ENCODE measurements around the gene IRF2BPL. TPM values are rescaled to one million over a fixed set of nuclear protein-coding genes. Genes with fewer than 3 reads are reported as not detected.

IRF2BPL gene
- total and polyA plus RNA-seq, 4 experiments from 2014 or later, result 1.2 to 37.7 (median 20.2) TPM

GRCh38 chr14:77000340-77001270, 27.9 kb downstream of the IRF2BPL start:
- DNase-seq, result no peak
- Mint-ChIP-seq H3K9me3 (no peaks in the 10 kb centered on the region), H3K36me3 (no peaks in the 10 kb centered on the region), H3K4me1 (peaks cover 0 to 1% (median 0%) of the 10 kb centered on the region in 4 donors), H3K27me3 (no peaks in the 10 kb centered on the region), H3K27ac (peak overlapping the region in 1 of 7 donors; percentile 81), H3K4me3 (no peak overlapping the region)
- Histone ChIP-seq H3K36me3 (ENCODE audit: insufficient read depth, low read length) (no peaks in the 10 kb centered on the region), H3K27me3 (ENCODE audit: insufficient read depth, low read length) (no peaks in the 10 kb centered on the region), H3K4me1 (ENCODE audit: insufficient read depth, low read length) (no peaks in the 10 kb centered on the region), H3K27ac (ENCODE audit: low read depth, low read length) (no peak overlapping the region), H3K4me3 (ENCODE audit: low read length in 2 of 2) (no peak overlapping the region), H3K9me3 (ENCODE audit: control insufficient read depth in 1 of 2, low read length in 2 of 2) (no peaks in the 10 kb centered on the region)
- ChIA-PET POLR2A (ENCODE audit: partially characterized antibody) (no interaction called here), CTCF (ENCODE audit: partially characterized antibody) (interaction anchor here (1.6 to 1.9 kb wide), 2 partner anchors 11 to 87 kb away, joined by 3 to 5 read pairs; no protein-coding TSS in a partner anchor)
- intact Hi-C loops (cut with micrococcal nuclease), result no loop called here

- ChIA-PET CTCF (ENCODE audit: partially characterized antibody) (interaction anchor here (0.6 kb wide), 1 partner anchor 200 kb away, joined by 3 read pairs; no protein-coding TSS in a partner anchor), POLR2A (ENCODE audit: partially characterized antibody) (interaction anchor here (0.6 kb wide), 1 partner anchor 44 kb away, joined by 3 read pairs; no protein-coding TSS in a partner anchor)
- Histone ChIP-seq H3K36me3 (ENCODE audit: insufficient read depth, low read length) (no peaks in the 10 kb centered on the region), H3K4me3 (ENCODE audit: low read length in 2 of 2) (no peak overlapping the region), H3K27me3 (ENCODE audit: insufficient read depth, low read length) (no peaks in the 10 kb centered on the region), H3K4me1 (ENCODE audit: insufficient read depth, low read length) (no peaks in the 10 kb centered on the region), H3K27ac (ENCODE audit: low read depth, low read length) (no peak overlapping the region), H3K9me3 (ENCODE audit: control insufficient read depth in 1 of 2, low read length in 2 of 2) (no peaks in the 10 kb centered on the region)
- H3K9me3 Mint-ChIP-seq, result no peaks in the 10 kb centered on the region
- no peak for DNase-seq
- H3K4me1 Mint-ChIP-seq, result peaks cover 0 to 3% (median under 1%) of the 10 kb centered on the region in 4 donors
- H3K4me3 Mint-ChIP-seq, result no peak overlapping the region
- intact Hi-C loops (cut with micrococcal nuclease), result no loop called here
- H3K36me3 Mint-ChIP-seq, result no peaks in the 10 kb centered on the region
- no peaks in the 10 kb centered on the region for H3K27me3 Mint-ChIP-seq
- H3K27ac Mint-ChIP-seq, result no peak overlapping the region
Measured at GRCh38 chr14:76998910-76999309, 29.6 kb downstream of the IRF2BPL start.

- no peak overlapping the region for H3K27ac ChIP-seq (ENCODE audit: low read depth, low read length)
- no peaks in the 10 kb centered on the region for H3K36me3 ChIP-seq (ENCODE audit: insufficient read depth, low read length)
- DNase-seq, result no peak
- no peaks in the 10 kb centered on the region for H3K27me3 Mint-ChIP-seq
- no peaks in the 10 kb centered on the region for H3K9me3 ChIP-seq (ENCODE audit: control insufficient read depth in 1 of 2, low read length in 2 of 2)
- no peaks in the 10 kb centered on the region for H3K27me3 ChIP-seq (ENCODE audit: insufficient read depth, low read length)
- intact Hi-C loops (cut with micrococcal nuclease), result no loop called here
- no peak overlapping the region for H3K27ac Mint-ChIP-seq
- H3K4me3 Mint-ChIP-seq, result no peak overlapping the region
- peaks cover 0 to 3% (median under 1%) of the 10 kb centered on the region in 4 donors for H3K4me1 Mint-ChIP-seq
- no peaks in the 10 kb centered on the region for H3K4me1 ChIP-seq (ENCODE audit: insufficient read depth, low read length)
- H3K36me3 Mint-ChIP-seq, result no peaks in the 10 kb centered on the region
- ChIA-PET POLR2A (ENCODE audit: partially characterized antibody) (interaction anchor here (1.0 to 2.0 kb wide), 2 partner anchors 30 to 68 kb away, joined by 3 to 11 read pairs; partner anchors contain the start of gene IRF2BPL), CTCF (ENCODE audit: partially characterized antibody) (interaction anchor here (1.3 kb wide), 1 partner anchor 73 kb away, joined by 5 read pairs; no protein-coding TSS in a partner anchor)
- no peak overlapping the region for H3K4me3 ChIP-seq (ENCODE audit: low read length in 2 of 2)
- no peaks in the 10 kb centered on the region for H3K9me3 Mint-ChIP-seq
Measured at GRCh38 chr14:76997257-76997970, 31.1 kb downstream of the IRF2BPL start.

GRCh38 chr14:76996563-76997146, 31.9 kb downstream of the IRF2BPL start:
- Mint-ChIP-seq H3K36me3 (no peaks in the 10 kb centered on the region), H3K27ac (no peak overlapping the region), H3K4me3 (no peak overlapping the region), H3K4me1 (peaks cover 0 to 3% (median under 1%) of the 10 kb centered on the region in 4 donors), H3K27me3 (no peaks in the 10 kb centered on the region), H3K9me3 (no peaks in the 10 kb centered on the region)
- CTCF ChIA-PET (ENCODE audit: partially characterized antibody), result interaction anchor here (1.3 kb wide), 1 partner anchor 74 kb away, joined by 5 read pairs; no protein-coding TSS in a partner anchor
- intact Hi-C loops (cut with micrococcal nuclease), result no loop called here
- H3K4me3 ChIP-seq (ENCODE audit: low read length in 2 of 2), result no peak overlapping the region
- POLR2A ChIA-PET (ENCODE audit: partially characterized antibody), result interaction anchor here (1.0 to 2.0 kb wide), 2 partner anchors 31 to 67 kb away, joined by 3 to 11 read pairs; partner anchors contain the start of gene IRF2BPL
- H3K36me3 ChIP-seq (ENCODE audit: insufficient read depth, low read length), result no peaks in the 10 kb centered on the region
- no peak overlapping the region for H3K27ac ChIP-seq (ENCODE audit: low read depth, low read length)
- no peaks in the 10 kb centered on the region for H3K4me1 ChIP-seq (ENCODE audit: insufficient read depth, low read length)
- DNase-seq, result no peak
- H3K27me3 ChIP-seq (ENCODE audit: insufficient read depth, low read length), result no peaks in the 10 kb centered on the region
- no peaks in the 10 kb centered on the region for H3K9me3 ChIP-seq (ENCODE audit: control insufficient read depth in 1 of 2, low read length in 2 of 2)

GRCh38 chr14:76995279-76996035, 33.1 kb downstream of the IRF2BPL start:
- no peak overlapping the region for H3K27ac ChIP-seq (ENCODE audit: low read depth, low read length)
- ChIA-PET POLR2A (ENCODE audit: partially characterized antibody) (interaction anchor here (1.2 kb wide), 1 partner anchor 33 kb away, joined by 4 read pairs; the partner anchor contains the start of gene IRF2BPL), CTCF (ENCODE audit: partially characterized antibody) (interaction anchor here (1.0 to 1.5 kb wide), 3 partner anchors 34 to 82 kb away, joined by 3 to 5 read pairs (median 4); no protein-coding TSS in a partner anchor)
- Mint-ChIP-seq H3K36me3 (no peaks in the 10 kb centered on the region), H3K27ac (peak overlapping the region in 1 of 7 donors; percentile 16), H3K9me3 (no peaks in the 10 kb centered on the region), H3K4me1 (peaks cover 0 to 3% (median under 1%) of the 10 kb centered on the region in 4 donors), H3K4me3 (no peak overlapping the region), H3K27me3 (no peaks in the 10 kb centered on the region)
- DNase-seq, result no peak
- H3K27me3 ChIP-seq (ENCODE audit: insufficient read depth, low read length), result no peaks in the 10 kb centered on the region
- no peaks in the 10 kb centered on the region for H3K4me1 ChIP-seq (ENCODE audit: insufficient read depth, low read length)
- intact Hi-C loops (cut with micrococcal nuclease), result no loop called here
- H3K36me3 ChIP-seq (ENCODE audit: insufficient read depth, low read length), result no peaks in the 10 kb centered on the region
- no peak overlapping the region for H3K4me3 ChIP-seq (ENCODE audit: low read length in 2 of 2)
- H3K9me3 ChIP-seq (ENCODE audit: control insufficient read depth in 1 of 2, low read length in 2 of 2), result no peaks in the 10 kb centered on the region

GRCh38 chr14:76993752-76994151, 34.8 kb downstream of the IRF2BPL start:
- no peaks in the 10 kb centered on the region for H3K27me3 ChIP-seq (ENCODE audit: insufficient read depth, low read length)
- no peak overlapping the region for H3K4me3 ChIP-seq (ENCODE audit: low read length in 2 of 2)
- no peak overlapping the region for H3K27ac ChIP-seq (ENCODE audit: low read depth, low read length)
- no peak overlapping the region for H3K4me3 Mint-ChIP-seq
- H3K4me1 Mint-ChIP-seq, result peaks cover 0 to 5% (median 5%) of the 10 kb centered on the region in 4 donors
- H3K9me3 Mint-ChIP-seq, result no peaks in the 10 kb centered on the region
- H3K9me3 ChIP-seq (ENCODE audit: control insufficient read depth in 1 of 2, low read length in 2 of 2), result no peaks in the 10 kb centered on the region
- POLR2A ChIA-PET (ENCODE audit: partially characterized antibody), result no interaction called here
- no peaks in the 10 kb centered on the region for H3K36me3 Mint-ChIP-seq
- H3K4me1 ChIP-seq (ENCODE audit: insufficient read depth, low read length), result no peaks in the 10 kb centered on the region
- no peak overlapping the region for H3K27ac Mint-ChIP-seq
- H3K27me3 Mint-ChIP-seq, result no peaks in the 10 kb centered on the region
- CTCF ChIA-PET (ENCODE audit: partially characterized antibody), result interaction anchor here (1.0 kb wide), 1 partner anchor 59 kb away, joined by 4 read pairs; no protein-coding TSS in a partner anchor
- H3K36me3 ChIP-seq (ENCODE audit: insufficient read depth, low read length), result no peaks in the 10 kb centered on the region
- intact Hi-C loops (cut with micrococcal nuclease), result no loop called here
- DNase-seq, result no peak

All from CD4-positive, alpha-beta memory T cell (primary cell).